ENCODE measurements around the gene LYPD4. TPM values are rescaled to one million over a fixed set of nuclear protein-coding genes. Genes with fewer than 3 reads are reported as not detected.
A peak's percentile ranks its signal among the peaks of the same experiment; 100 is the strongest.
"Not testable (repeated sequence)": the region's sequence is repeated elsewhere in the genome, so short reads cannot be mapped to it uniquely, and the experiment has no call there.

LYPD4 gene
- total RNA-seq, 1 donor from 2014 or later: not detected

GRCh38 chr19:41813911-41814310, 30.6 kb downstream of the LYPD4 start:
- ATAC-seq (no peak), DNase-seq (ENCODE audit: missing footprints) (no peak)
- intact Hi-C loops (cut with DNase I): no loop called here

- ATAC-seq (no peak), DNase-seq (ENCODE audit: missing footprints) (no peak)
- intact Hi-C loops (cut with DNase I): no loop called here
Measured at GRCh38 chr19:41811981-41812380, 32.5 kb downstream of the LYPD4 start.

GRCh38 chr19:41811036-41811435, 33.4 kb downstream of the LYPD4 start:
- DNase-seq (ENCODE audit: missing footprints): peak; percentile 74
- ATAC-seq: peak; percentile 38
- intact Hi-C loops (cut with DNase I): no loop called here

GRCh38 chr19:41810301-41810700, 34.2 kb downstream of the LYPD4 start:
- DNase-seq (ENCODE audit: missing footprints) (no peak), ATAC-seq (no peak)
- intact Hi-C loops (cut with DNase I): no loop called here

- intact Hi-C loops (cut with DNase I): no loop called here
- peak; percentile 83 for DNase-seq (ENCODE audit: missing footprints)
- ATAC-seq: peak; percentile 70
Measured at GRCh38 chr19:41808663-41809566, 35.6 kb downstream of the LYPD4 start.

- no peak for ATAC-seq
- no peak for DNase-seq (ENCODE audit: missing footprints)
- intact Hi-C loops (cut with DNase I): no loop called here
Measured at GRCh38 chr19:41807176-41807575, 37.3 kb downstream of the LYPD4 start.

- no peak for ATAC-seq
- intact Hi-C loops (cut with DNase I): no loop called here
- no peak for DNase-seq (ENCODE audit: missing footprints)
Measured at GRCh38 chr19:41804336-41804735, 40.1 kb downstream of the LYPD4 start.

- DNase-seq (ENCODE audit: missing footprints) (no peak), ATAC-seq (no peak)
- intact Hi-C loops (cut with DNase I): no loop called here
Measured at GRCh38 chr19:41802770-41803169, 41.7 kb downstream of the LYPD4 start.

GRCh38 chr19:41801792-41802211, 42.7 kb downstream of the LYPD4 start:
- peak; percentile 46 for ATAC-seq
- intact Hi-C loops (cut with DNase I): no loop called here
- no peak for DNase-seq (ENCODE audit: missing footprints)

- intact Hi-C loops (cut with DNase I): no loop called here
- ATAC-seq (no peak), DNase-seq (ENCODE audit: missing footprints) (no peak)
Measured at GRCh38 chr19:41801031-41801430, 43.5 kb downstream of the LYPD4 start.

GRCh38 chr19:41799444-41800000, 45.0 kb downstream of the LYPD4 start:
- DNase-seq (ENCODE audit: missing footprints) (no peak), ATAC-seq (no peak)
- intact Hi-C loops (cut with DNase I): no loop called here

GRCh38 chr19:41796901-41797300, 47.6 kb downstream of the LYPD4 start:
- intact Hi-C loops (cut with DNase I): no loop called here
- DNase-seq (ENCODE audit: missing footprints) (no peak), ATAC-seq (no peak)

GRCh38 chr19:41796362-41796761, 48.1 kb downstream of the LYPD4 start, which contains the start of gene CEACAM3:
Gene CEACAM3 (plus strand): TSS chr19:41796587. CDS start chr19:41796678, 91 bp downstream.
- ATAC-seq: peak; percentile 54
- intact Hi-C loops (cut with DNase I): no loop called here

GRCh38 chr19:41795031-41795461, 49.4 kb downstream of the LYPD4 start:
- intact Hi-C loops (cut with DNase I): no loop called here
- ATAC-seq: peak; percentile 72
- DNase-seq (ENCODE audit: missing footprints): no peak

More at GRCh38 chr19:41796362-41796761, 48.1 kb downstream of the LYPD4 start, which contains the start of gene CEACAM3:
- no peak for DNase-seq (ENCODE audit: missing footprints)

- ATAC-seq (no peak), DNase-seq (ENCODE audit: missing footprints) (no peak)
- intact Hi-C loops (cut with DNase I): no loop called here
Measured at GRCh38 chr19:41793414-41793727, 51.1 kb downstream of the LYPD4 start.

- ATAC-seq (no peak), DNase-seq (ENCODE audit: missing footprints) (peak; percentile 84)
- intact Hi-C loops (cut with DNase I): no loop called here
Measured at GRCh38 chr19:41792513-41793413, 51.7 kb downstream of the LYPD4 start.

- intact Hi-C loops (cut with DNase I); DNase-seq (ENCODE audit: missing footprints); ATAC-seq: not testable (repeated sequence)
Measured at GRCh38 chr19:41789053-41789452, 55.4 kb downstream of the LYPD4 start.

GRCh38 chr19:41788518-41788917, 56.0 kb downstream of the LYPD4 start:
- intact Hi-C loops (cut with DNase I); ATAC-seq; DNase-seq (ENCODE audit: missing footprints): not testable (repeated sequence)

Measured in Right ventricle myocardium inferior (tissue), 1 donor.